Measurements from ENCODE around the gene ACVR1C. TPM values are rescaled to one million over a fixed set of nuclear protein-coding genes. Genes with fewer than 3 reads are reported as not detected.
A peak's percentile ranks its signal among the peaks of the same experiment; 100 is the strongest.

The ACVR1C gene
- total RNA-seq = 0.07 and 0.23 TPM in 2 replicates

DNA sequence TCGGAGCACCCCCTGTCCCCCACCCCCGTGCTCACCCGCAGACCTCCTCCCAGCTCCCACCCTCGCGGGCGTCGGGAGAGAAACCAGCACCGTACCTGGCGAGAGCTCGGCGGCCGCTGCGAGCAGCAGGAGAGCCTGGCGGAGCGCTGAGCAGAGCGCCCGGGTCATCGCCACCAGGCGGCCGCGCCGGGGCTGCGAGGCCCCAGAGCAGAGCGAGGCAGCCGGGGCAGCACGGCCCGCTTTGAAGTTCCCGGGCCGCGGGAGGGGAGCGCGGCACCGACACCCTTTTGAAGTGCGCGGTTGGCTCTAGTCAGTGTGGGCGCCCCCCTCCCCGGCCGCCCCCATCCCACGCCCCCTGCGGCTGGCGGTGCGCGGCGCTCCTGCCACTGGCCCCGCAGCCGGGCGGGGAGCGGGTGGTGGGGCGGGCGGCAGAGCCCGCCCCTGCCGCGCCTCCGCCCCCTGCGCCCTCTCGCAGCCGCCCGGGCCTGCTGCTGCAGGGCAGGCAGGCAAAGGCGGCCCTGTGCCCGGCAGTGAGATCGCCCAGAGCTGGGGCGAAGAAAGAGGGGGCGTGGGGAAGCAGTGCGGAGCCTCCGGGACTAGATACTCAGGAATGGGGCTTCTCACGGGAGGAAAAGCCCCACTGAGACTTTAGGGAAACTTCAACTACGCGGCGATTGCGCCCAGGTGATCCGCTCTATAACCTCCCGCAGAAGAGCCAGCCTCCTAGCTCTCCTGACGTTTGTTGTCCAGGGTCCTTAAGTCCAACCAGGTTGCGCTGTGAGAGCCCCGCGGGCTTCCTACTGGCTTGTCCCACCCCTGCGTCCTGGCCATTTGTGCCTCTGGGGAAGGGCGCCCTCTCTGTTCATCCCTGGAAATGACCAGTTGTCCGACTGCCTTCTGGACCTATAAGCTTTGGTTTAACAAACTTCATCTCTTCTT is at the start of gene ACVR1C:
Gene ACVR1C (minus strand): TSS at position 388 of the 939 bp plus-strand sequence. CDS start 220 bp downstream, at position 168.
- DNase-seq (ENCODE audit: low read depth) = peak; percentile 15
- H3K4me3 ChIP-seq (ENCODE audit: low read depth, low read length) = peak within 1 kb of the TSS; percentile 57
- TF ChIP-seq, protein P1, sequence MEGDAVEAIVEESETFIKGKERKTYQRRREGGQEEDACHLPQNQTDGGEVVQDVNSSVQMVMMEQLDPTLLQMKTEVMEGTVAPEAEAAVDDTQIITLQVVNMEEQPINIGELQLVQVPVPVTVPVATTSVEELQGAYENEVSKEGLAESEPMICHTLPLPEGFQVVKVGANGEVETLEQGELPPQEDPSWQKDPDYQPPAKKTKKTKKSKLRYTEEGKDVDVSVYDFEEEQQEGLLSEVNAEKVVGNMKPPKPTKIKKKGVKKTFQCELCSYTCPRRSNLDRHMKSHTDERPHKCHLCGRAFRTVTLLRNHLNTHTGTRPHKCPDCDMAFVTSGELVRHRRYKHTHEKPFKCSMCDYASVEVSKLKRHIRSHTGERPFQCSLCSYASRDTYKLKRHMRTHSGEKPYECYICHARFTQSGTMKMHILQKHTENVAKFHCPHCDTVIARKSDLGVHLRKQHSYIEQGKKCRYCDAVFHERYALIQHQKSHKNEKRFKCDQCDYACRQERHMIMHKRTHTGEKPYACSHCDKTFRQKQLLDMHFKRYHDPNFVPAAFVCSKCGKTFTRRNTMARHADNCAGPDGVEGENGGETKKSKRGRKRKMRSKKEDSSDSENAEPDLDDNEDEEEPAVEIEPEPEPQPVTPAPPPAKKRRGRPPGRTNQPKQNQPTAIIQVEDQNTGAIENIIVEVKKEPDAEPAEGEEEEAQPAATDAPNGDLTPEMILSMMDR (conservative IDR thresholded peaks at IDR 0.05; ENCODE audit: low read depth, low read length) = peak; percentile 71

DNA sequence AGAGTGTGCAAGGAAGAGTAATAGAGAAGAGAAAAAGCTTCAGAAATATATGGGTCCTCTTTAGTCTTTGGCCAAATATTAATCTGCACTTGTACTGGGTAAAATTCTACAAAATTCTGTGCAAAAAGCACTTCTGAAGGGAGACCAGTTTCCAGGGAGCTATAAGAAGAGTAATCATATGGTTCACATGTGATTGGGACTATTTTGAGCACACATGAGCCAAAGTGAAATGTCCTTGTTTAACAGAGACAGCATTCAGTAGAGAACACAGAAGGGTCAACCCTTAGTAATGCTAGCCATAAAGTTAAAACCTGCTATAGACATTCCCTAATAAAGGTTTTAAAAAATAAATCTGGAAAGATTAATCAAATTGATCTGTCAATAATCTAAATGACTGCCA is 49.3 kb upstream of the ACVR1C start:
- TF ChIP-seq, protein P1 (conservative IDR thresholded peaks at IDR 0.05; ENCODE audit: low read depth, low read length) = no peak
- no peak overlapping the region for H3K4me3 ChIP-seq (ENCODE audit: low read depth, low read length)

DNA sequence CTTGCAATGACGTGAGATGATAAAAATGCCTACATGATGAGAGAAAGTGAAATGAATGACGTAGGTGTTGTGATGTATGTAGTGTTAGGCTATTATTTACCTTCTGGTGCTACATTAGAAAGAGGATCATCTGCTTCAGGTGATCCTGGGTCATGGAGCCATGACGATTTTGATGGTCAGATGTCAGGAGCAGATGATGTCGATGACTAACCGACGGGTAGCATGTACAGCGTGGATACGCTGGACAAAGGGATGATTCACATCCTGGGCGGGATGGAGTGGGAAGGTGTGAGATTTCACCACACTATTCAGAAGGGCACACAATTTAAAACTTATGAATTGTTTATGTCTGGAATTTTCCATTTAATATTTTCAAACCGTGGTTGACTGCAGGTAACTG is 43.5 kb upstream of the ACVR1C start:
- H3K4me3 ChIP-seq (ENCODE audit: low read depth, low read length) = no peak overlapping the region
- TF ChIP-seq, protein P1 (conservative IDR thresholded peaks at IDR 0.05; ENCODE audit: low read depth, low read length) = no peak
- DNase-seq (ENCODE audit: low read depth) = no peak

More for the DNA sequence above, 49.3 kb upstream of the ACVR1C start:
- no peak for DNase-seq (ENCODE audit: low read depth)

DNA sequence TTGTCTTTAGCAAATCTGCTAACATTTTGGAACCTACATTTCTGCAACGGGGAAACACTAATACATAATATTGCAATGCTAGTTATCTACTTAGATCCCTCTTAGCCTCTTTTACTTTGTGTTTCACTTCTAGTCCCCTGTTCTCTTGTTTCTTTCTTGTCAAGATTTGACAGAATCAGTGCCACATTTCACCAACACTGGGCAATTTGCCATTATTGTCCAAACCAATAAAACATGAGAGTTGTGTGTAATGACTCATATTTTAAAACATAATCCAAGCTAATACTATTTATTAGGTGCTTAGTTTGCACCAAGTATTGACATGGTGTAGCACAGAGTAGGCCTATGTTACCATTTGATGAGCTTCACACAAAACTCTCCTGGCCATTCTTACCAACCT is 33.7 kb upstream of the ACVR1C start:
- H3K4me3 ChIP-seq (ENCODE audit: low read depth, low read length) = no peak overlapping the region
- DNase-seq (ENCODE audit: low read depth) = no peak
- TF ChIP-seq, protein P1 (conservative IDR thresholded peaks at IDR 0.05; ENCODE audit: low read depth, low read length) = no peak

DNA sequence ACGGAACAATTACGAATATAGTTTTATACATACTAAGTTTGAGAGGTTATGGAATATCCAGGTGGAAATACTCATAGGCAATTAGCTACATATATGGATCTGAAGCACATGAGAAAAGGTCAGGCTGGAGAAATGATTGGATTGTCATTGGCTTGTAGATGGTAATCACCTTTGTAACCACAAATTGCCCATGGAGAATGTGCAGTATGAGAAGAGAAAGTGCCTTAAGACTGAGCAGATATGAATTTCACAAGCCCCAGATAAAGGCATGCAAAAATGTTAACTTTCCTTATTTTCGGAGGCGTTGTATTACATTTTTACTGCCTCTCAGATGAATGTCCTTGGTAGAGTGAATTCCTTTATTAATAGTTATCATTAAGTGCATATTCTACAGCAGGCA is 33.1 kb upstream of the ACVR1C start:
- TF ChIP-seq, protein P1 (conservative IDR thresholded peaks at IDR 0.05; ENCODE audit: low read depth, low read length) = no peak
- no peak for DNase-seq (ENCODE audit: low read depth)
- no peak overlapping the region for H3K4me3 ChIP-seq (ENCODE audit: low read depth, low read length)

DNA sequence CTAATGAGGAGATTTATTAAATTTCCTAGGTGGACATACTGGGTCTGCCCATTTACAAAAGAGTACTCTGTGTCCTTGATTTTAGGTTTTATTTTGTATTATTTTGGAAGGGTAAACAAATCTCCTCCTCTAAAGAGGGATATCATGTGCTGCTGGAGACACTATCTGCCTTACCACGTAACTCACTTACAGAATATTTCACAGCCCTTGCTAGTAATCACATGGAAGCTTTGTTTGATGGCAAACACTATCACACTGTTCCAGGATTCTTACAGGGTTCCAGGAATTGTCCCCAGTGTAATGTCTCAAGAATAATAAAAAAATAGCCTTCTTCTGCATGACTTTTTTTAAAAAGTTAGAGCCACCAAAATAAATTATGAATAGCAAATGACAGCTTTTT is 29.2 kb upstream of the ACVR1C start:
- DNase-seq (ENCODE audit: low read depth) = no peak
- TF ChIP-seq, protein P1 (conservative IDR thresholded peaks at IDR 0.05; ENCODE audit: low read depth, low read length) = no peak
- H3K4me3 ChIP-seq (ENCODE audit: low read depth, low read length) = no peak overlapping the region
